GM18951 (cell line): Measurements from ENCODE around the gene PSMA7.

Experiments used
- POLR2A ChIP-seq: IDR thresholded peaks from 4 replicates; pipeline ENCODE4 v1.6.1; 2011; ENCODE audit warnings: mild to moderate bottlenecking; ENCODE audit not compliant: insufficient read length, insufficient read depth; ENCODE audit errors: extremely low read depth
- in situ Hi-C: fragments of 300-500 bp; cut with MboI; formaldehyde crosslinking; loops from one replicate; pipeline ENCODE4 v1.12.0; 2022; ENCODE audit warnings: low sequenced_read_pairs, mixed read lengths, inconsistent platforms; ENCODE audit not compliant: unreplicated experiment

Gene PSMA7

GRCh38 chr20:62133051-62133845, 9.9 kb downstream of the PSMA7 start:
- no peak for TF ChIP-seq POLR2A
- in situ Hi-C loops: no loop called here

- in situ Hi-C loops: no loop called here
- no peak for TF ChIP-seq POLR2A
Measured at GRCh38 chr20:62132421-62132820, 10.8 kb downstream of the PSMA7 start.

- no peak for TF ChIP-seq POLR2A
- in situ Hi-C loops: no loop called here
Measured at GRCh38 chr20:62131560-62132320, 11.5 kb downstream of the PSMA7 start.

GRCh38 chr20:62129731-62130531, 13.3 kb downstream of the PSMA7 start:
- no peak for TF ChIP-seq POLR2A
- in situ Hi-C loops: loop anchor here (10.0 kb wide), 1 partner anchor 105 kb away; no protein-coding TSS in a partner anchor

GRCh38 chr20:62128502-62128901, 14.7 kb downstream of the PSMA7 start:
- in situ Hi-C loops: loop anchor here (10.0 kb wide), 1 partner anchor 104 kb away; no protein-coding TSS in a partner anchor
- no peak for TF ChIP-seq POLR2A

GRCh38 chr20:62127799-62128198, 15.4 kb downstream of the PSMA7 start:
- in situ Hi-C loops: loop anchor here (10.0 kb wide), 1 partner anchor 103 kb away; no protein-coding TSS in a partner anchor
- TF ChIP-seq POLR2A: no peak

- in situ Hi-C loops: loop anchor here (10.0 kb wide), 1 partner anchor 101 kb away; no protein-coding TSS in a partner anchor
- no peak for TF ChIP-seq POLR2A
Measured at GRCh38 chr20:62126141-62126540, 17.1 kb downstream of the PSMA7 start.

GRCh38 chr20:62123450-62124118, 19.6 kb downstream of the PSMA7 start:
- TF ChIP-seq POLR2A: no peak
- in situ Hi-C loops: loop anchor here (10.0 kb wide), 1 partner anchor 99 kb away; no protein-coding TSS in a partner anchor

- in situ Hi-C loops: loop anchor here (10.0 kb wide), 1 partner anchor 98 kb away; no protein-coding TSS in a partner anchor
- no peak for TF ChIP-seq POLR2A
Measured at GRCh38 chr20:62122654-62123449, 20.3 kb downstream of the PSMA7 start.

- in situ Hi-C loops: loop anchor here (10.0 kb wide), 1 partner anchor 97 kb away; no protein-coding TSS in a partner anchor
Measured at GRCh38 chr20:62121776-62122653, 21.2 kb downstream of the PSMA7 start, which contains the start of gene LSM14B. TSS of gene LSM14B (plus strand) at chr20:62122475. CDS start at chr20:62122667, 192 bp downstream.

More at GRCh38 chr20:62121776-62122653, 21.2 kb downstream of the PSMA7 start, which contains the start of gene LSM14B:
- peak; percentile 64 for TF ChIP-seq POLR2A
